Chondrocyte (in vitro differentiated cells): Measurements from ENCODE around the gene SBNO1. TPM values are rescaled to one million over a fixed set of nuclear protein-coding genes. Genes with fewer than 3 reads are reported as not detected.

Experiments
- DNase-seq: peaks from one replicate; pipeline ENCODE4 v3.0.0; 2021; ENCODE audit warnings: mixed read lengths, low spot score
- H3K27ac Mint-ChIP-seq: one replicate; pipeline ENCODE4 v1.8.0; 2021; ENCODE audit warnings: mild to moderate bottlenecking, moderate library complexity, mixed read lengths; ENCODE audit not compliant: unreplicated experiment
- H3K27me3 Mint-ChIP-seq: 2 replicates; pipeline ENCODE4 v1.8.0; 2021; ENCODE audit warnings: low read depth, mixed read lengths
- H3K36me3 Mint-ChIP-seq: 2 replicates; pipeline ENCODE4 v1.8.0; 2021; ENCODE audit warnings: low read depth, mixed read lengths
- H3K4me1 Mint-ChIP-seq: 2 replicates; pipeline ENCODE4 v1.8.0; 2021; ENCODE audit warnings: low read depth, mild to moderate bottlenecking, mixed read lengths
- H3K4me3 Mint-ChIP-seq: one replicate; pipeline ENCODE4 v1.8.0; 2021; ENCODE audit warnings: mild to moderate bottlenecking, moderate library complexity, mixed read lengths; ENCODE audit not compliant: unreplicated experiment
- H3K9me3 Mint-ChIP-seq: 2 replicates; pipeline ENCODE4 v1.8.0; 2021; ENCODE audit warnings: low read depth, mixed read lengths
- CTCF ChIP-seq: fragments of 200-600 bp; sonication (generic); IDR thresholded peaks from 2 replicates; pipeline ENCODE4 v1.5.0; 2021; ENCODE audit warnings: antibody characterized with exemption, mild to moderate bottlenecking, moderate library complexity
- total RNA-seq: library from RNA; stranded (reverse); gene quantifications from 3 replicates; pipeline ENCODE4 v1.2.1, GENCODE V29; 2021

SBNO1 gene
- total RNA-seq, 1 donor from 2014 or later = 37.7 TPM

GRCh38 chr12:123363390-123363739 lies 1.3 kb downstream of the SBNO1 start:
- Mint-ChIP-seq H3K4me3 (peak overlapping the region; percentile 84), H3K9me3 (no peaks in the 10 kb centered on the region), H3K4me1 (peaks cover 18% of the 10 kb centered on the region), H3K36me3 (no peaks in the 10 kb centered on the region), H3K27me3 (no peaks in the 10 kb centered on the region), H3K27ac (peak overlapping the region; percentile 80)
- DNase-seq = no peak
- TF ChIP-seq CTCF = no peak

GRCh38 chr12:123358035-123358434 lies 6.6 kb downstream of the SBNO1 start:
- Mint-ChIP-seq H3K9me3 (no peaks in the 10 kb centered on the region), H3K27me3 (no peaks in the 10 kb centered on the region), H3K36me3 (no peaks in the 10 kb centered on the region), H3K27ac (no peak overlapping the region), H3K4me1 (peaks cover 34% of the 10 kb centered on the region), H3K4me3 (no peak overlapping the region)
- TF ChIP-seq CTCF = no peak
- no peak for DNase-seq

GRCh38 chr12:123356159-123356670 lies 8.4 kb downstream of the SBNO1 start:
- peak; percentile 28 for DNase-seq
- no peak for TF ChIP-seq CTCF
- Mint-ChIP-seq H3K9me3 (no peaks in the 10 kb centered on the region), H3K27ac (no peak overlapping the region), H3K36me3 (no peaks in the 10 kb centered on the region), H3K4me1 (peaks cover 27% of the 10 kb centered on the region), H3K27me3 (no peaks in the 10 kb centered on the region), H3K4me3 (no peak overlapping the region)

GRCh38 chr12:123354600-123354999 lies 10.0 kb downstream of the SBNO1 start:
- Mint-ChIP-seq H3K27ac (no peak overlapping the region), H3K9me3 (no peaks in the 10 kb centered on the region)
- DNase-seq = no peak

GRCh38 chr12:123351349-123351748 lies 13.3 kb downstream of the SBNO1 start:
- no peaks in the 10 kb centered on the region for H3K36me3 Mint-ChIP-seq
- no peak for TF ChIP-seq CTCF

More at GRCh38 chr12:123354600-123354999, 10.0 kb downstream of the SBNO1 start:
- Mint-ChIP-seq H3K27me3 (no peaks in the 10 kb centered on the region), H3K36me3 (no peaks in the 10 kb centered on the region), H3K4me1 (peaks cover 30% of the 10 kb centered on the region), H3K4me3 (no peak overlapping the region)
- TF ChIP-seq CTCF = no peak

More at GRCh38 chr12:123351349-123351748, 13.3 kb downstream of the SBNO1 start:
- H3K9me3 Mint-ChIP-seq = no peaks in the 10 kb centered on the region
- no peak for DNase-seq
- H3K4me1 Mint-ChIP-seq = peaks cover 12% of the 10 kb centered on the region
- H3K27ac Mint-ChIP-seq = no peak overlapping the region
- H3K27me3 Mint-ChIP-seq = no peaks in the 10 kb centered on the region
- no peak overlapping the region for H3K4me3 Mint-ChIP-seq
